CD14-positive monocyte (primary cell): ENCODE results near the gene RBMS3. TPM values are rescaled to one million over a fixed set of nuclear protein-coding genes. Genes with fewer than 3 reads are reported as not detected.

Source experiments
- DNase-seq, 3 donors: peaks; one replicate each; pipeline ENCODE4 v3.0.0-alpha.2; 2011 to 2022
- H2AFZ ChIP-seq: 2 replicates; pipeline ENCODE4 v1.6.0; 2012; ENCODE audit warnings: mild to moderate bottlenecking, low read depth, low read length, inconsistent platforms; ENCODE audit not compliant: insufficient read depth, poor library complexity, severe bottlenecking
- H3K27ac ChIP-seq, 2 donors: 1 replicate in 1 of 2; 2 replicates in 1 of 2; pipeline ENCODE4 v1.5.1; 2012 to 2013; ENCODE audit warnings: low read length in 2 of 2, control low read depth in 1 of 2, inconsistent platforms in 1 of 2, low read depth in 1 of 2, mild to moderate bottlenecking in 1 of 2
- H3K27me3 ChIP-seq, 2 donors: one replicate each; pipeline versions ENCODE4 v1.6.0 to v1.6.1; 2011 to 2013; ENCODE audit warnings: low read length in 2 of 2; ENCODE audit not compliant: control insufficient read depth in 2 of 2, insufficient read depth in 2 of 2
- H3K36me3 ChIP-seq, 2 donors: replicated peaks in 1 of 2; 1 replicate in 1 of 2; 2 replicates in 1 of 2; pipeline versions ENCODE4 v1.5.1 to v1.6.1; 2012 to 2013; ENCODE audit warnings: low read length in 2 of 2, control low read depth in 1 of 2, inconsistent platforms in 1 of 2, mild to moderate bottlenecking in 1 of 2; ENCODE audit not compliant: insufficient read depth in 2 of 2, control insufficient read depth in 1 of 2
- H3K4me1 ChIP-seq, 2 donors: 1 replicate in 1 of 2; 2 replicates in 1 of 2; pipeline versions ENCODE4 v1.5.1 to v1.6.1; 2012 to 2013; ENCODE audit warnings: low read length in 2 of 2, control low read depth in 1 of 2, inconsistent platforms in 1 of 2, mild to moderate bottlenecking in 1 of 2, moderate library complexity in 1 of 2; ENCODE audit not compliant: insufficient read depth in 2 of 2, control insufficient read depth in 1 of 2
- H3K4me2 ChIP-seq: replicated peaks from 2 replicates; pipeline ENCODE3; 2012; ENCODE audit warnings: low read length, moderate library complexity, mild to moderate bottlenecking; ENCODE audit not compliant: poor library complexity, severe bottlenecking; ENCODE audit errors: extremely low read depth
- H3K4me3 ChIP-seq, 3 experiments: fragments of 200-600 bp in 1 of 3; sonication (generic) in 1 of 3; replicated peaks in 1 of 3; 1 replicate in 2 of 3; 2 replicates in 1 of 3; pipeline ENCODE4 v1.5.1; 2011 to 2013; ENCODE audit warnings: low read length in 3 of 3, mild to moderate bottlenecking in 3 of 3, control low read depth in 2 of 3, low read depth in 2 of 3, inconsistent platforms in 1 of 3, moderate library complexity in 1 of 3
- H3K79me2 ChIP-seq: 2 replicates; pipeline ENCODE4 v1.6.0; 2012; ENCODE audit warnings: mild to moderate bottlenecking, control low read depth, inconsistent platforms, low read length, moderate library complexity; ENCODE audit not compliant: insufficient read depth
- H3K9ac ChIP-seq: 2 replicates; pipeline ENCODE4 v1.6.0; 2017; ENCODE audit warnings: low read length, mild to moderate bottlenecking; ENCODE audit not compliant: insufficient read depth, poor library complexity, severe bottlenecking
- H3K9me3 ChIP-seq, 2 donors: replicated peaks in 1 of 2; 1 replicate in 1 of 2; 2 replicates in 1 of 2; pipeline versions ENCODE4 v1.5.1 to v1.6.1; 2012 to 2013; ENCODE audit warnings: low read length in 2 of 2, control low read depth in 1 of 2; ENCODE audit not compliant: control insufficient read depth in 1 of 2, insufficient read depth in 1 of 2
- H4K20me1 ChIP-seq: 2 replicates; pipeline ENCODE4 v1.6.0; 2012; ENCODE audit warnings: mild to moderate bottlenecking, low read length, control low read depth, moderate library complexity; ENCODE audit not compliant: insufficient read depth
- H3K27ac Mint-ChIP-seq, 7 donors: one replicate each; pipeline ENCODE4 v1.8.0; 2020; ENCODE audit warnings: mild to moderate bottlenecking in 7 of 7, mixed read lengths in 7 of 7, moderate library complexity in 6 of 7, inconsistent platforms in 2 of 7
- H3K27me3 Mint-ChIP-seq, 3 donors: one replicate each; pipeline ENCODE4 v1.8.0; 2021 to 2022; ENCODE audit warnings: low read depth in 3 of 3, mild to moderate bottlenecking in 3 of 3, mixed read lengths in 3 of 3, moderate library complexity in 3 of 3, inconsistent platforms in 1 of 3
- H3K36me3 Mint-ChIP-seq, 2 donors: one replicate each; pipeline ENCODE4 v1.8.0; 2020; ENCODE audit warnings: mixed read lengths in 2 of 2, inconsistent platforms in 1 of 2, mild to moderate bottlenecking in 1 of 2
- H3K4me1 Mint-ChIP-seq: one replicate; pipeline ENCODE4 v1.8.0; 2020; ENCODE audit warnings: mild to moderate bottlenecking, mixed read lengths
- H3K4me3 Mint-ChIP-seq, 2 donors: one replicate each; pipeline ENCODE4 v1.8.0; 2020; ENCODE audit warnings: mild to moderate bottlenecking in 2 of 2, mixed read lengths in 2 of 2, moderate library complexity in 1 of 2
- H3K9me3 Mint-ChIP-seq, 7 donors: one replicate each; pipeline ENCODE4 v1.8.0; 2020 to 2022; ENCODE audit warnings: mixed read lengths in 7 of 7, mild to moderate bottlenecking in 6 of 7, moderate library complexity in 6 of 7, inconsistent platforms in 2 of 7
- WGBS: methylation state at CpG from one replicate; pipeline ENCODE4 v1.1.5; 2013; ENCODE audit warnings: missing lambda C conversion rate; ENCODE audit not compliant: insufficient coverage; 5-methylcytosine and 5-hydroxymethylcytosine counted together
- intact Hi-C, 2 donors: fragments of 100-400 bp; cut with micrococcal nuclease; formaldehyde crosslinking; loops; one replicate each; pipeline versions ENCODE4 v1.15.0 to v1.15.1; 2023
- polyA plus RNA-seq, 3 donors: library from polyadenylated mRNA; depleted of rRNA in 1 of 3; unstranded in 2 of 3; stranded (reverse) in 1 of 3; fragments of 300-500 nt in 2 of 3; fragments of >200 nt in 1 of 3; fragmentation: Illumina TruSeq in 2 of 3; gene quantifications; 1 replicate in 2 of 3; 2 replicates in 1 of 3; pipeline ENCODE4 v1.2.3, GENCODE V29; 2012 to 2021
- TF ChIP-seq, protein P1 (sequence below): fragments of 200-600 bp; IDR thresholded peaks from one replicate; pipeline ENCODE4 v1.8.0; 2022; ENCODE audit warnings: antibody characterized with exemption, mild to moderate bottlenecking

Gene RBMS3
- polyA plus RNA-seq, 3 donors = not detected

DNA sequence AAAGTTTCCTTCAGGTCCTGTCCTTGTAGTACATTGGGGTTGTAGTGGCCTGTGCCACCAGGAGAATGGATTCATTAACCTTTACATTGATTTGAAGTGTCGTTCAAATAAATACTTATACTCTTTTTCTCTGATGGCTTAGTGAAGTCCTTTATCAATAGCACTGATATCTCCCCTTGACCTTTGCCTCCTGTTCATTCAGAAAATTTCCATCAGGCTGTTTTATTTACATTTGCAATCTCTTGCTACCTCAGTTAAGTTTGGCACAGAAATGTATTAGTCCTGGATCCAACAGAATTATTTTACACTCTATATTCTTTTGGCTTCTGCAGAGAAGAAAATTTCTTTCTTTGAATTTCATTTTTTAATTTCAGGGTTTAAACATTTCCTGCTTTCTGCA lies 497.0 kb downstream of the RBMS3 start:
- no peak overlapping the region for H3K27ac Mint-ChIP-seq
- no CpG with 5 or more reads among the region's 1 CpG for WGBS
- Histone ChIP-seq H2AFZ (no peak overlapping the region), H3K79me2 (no peaks in the 10 kb centered on the region), H3K4me2 (no peak overlapping the region), H3K9me3 (peaks cover 10 to 12% of the 10 kb centered on the region in 2 donors), H3K27ac (no peak overlapping the region), H3K27me3 (peaks cover 0 to 10% of the 10 kb centered on the region in 2 donors), H3K4me1 (no peaks in the 10 kb centered on the region), H3K4me3 (no peak overlapping the region), H3K9ac (no peak overlapping the region), H4K20me1 (no peaks in the 10 kb centered on the region), H3K36me3 (no peaks in the 10 kb centered on the region)
- peaks cover 4% of the 10 kb centered on the region for H3K4me1 Mint-ChIP-seq
- H3K4me3 Mint-ChIP-seq = no peak overlapping the region
- TF ChIP-seq, protein P1, sequence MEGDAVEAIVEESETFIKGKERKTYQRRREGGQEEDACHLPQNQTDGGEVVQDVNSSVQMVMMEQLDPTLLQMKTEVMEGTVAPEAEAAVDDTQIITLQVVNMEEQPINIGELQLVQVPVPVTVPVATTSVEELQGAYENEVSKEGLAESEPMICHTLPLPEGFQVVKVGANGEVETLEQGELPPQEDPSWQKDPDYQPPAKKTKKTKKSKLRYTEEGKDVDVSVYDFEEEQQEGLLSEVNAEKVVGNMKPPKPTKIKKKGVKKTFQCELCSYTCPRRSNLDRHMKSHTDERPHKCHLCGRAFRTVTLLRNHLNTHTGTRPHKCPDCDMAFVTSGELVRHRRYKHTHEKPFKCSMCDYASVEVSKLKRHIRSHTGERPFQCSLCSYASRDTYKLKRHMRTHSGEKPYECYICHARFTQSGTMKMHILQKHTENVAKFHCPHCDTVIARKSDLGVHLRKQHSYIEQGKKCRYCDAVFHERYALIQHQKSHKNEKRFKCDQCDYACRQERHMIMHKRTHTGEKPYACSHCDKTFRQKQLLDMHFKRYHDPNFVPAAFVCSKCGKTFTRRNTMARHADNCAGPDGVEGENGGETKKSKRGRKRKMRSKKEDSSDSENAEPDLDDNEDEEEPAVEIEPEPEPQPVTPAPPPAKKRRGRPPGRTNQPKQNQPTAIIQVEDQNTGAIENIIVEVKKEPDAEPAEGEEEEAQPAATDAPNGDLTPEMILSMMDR = no peak
- H3K36me3 Mint-ChIP-seq = no peaks in the 10 kb centered on the region
- intact Hi-C loops = no loop called here
- H3K9me3 Mint-ChIP-seq = peaks cover 9 to 13% (median 11%) of the 10 kb centered on the region in 7 donors
- peaks cover 5 to 16% (median 7%) of the 10 kb centered on the region in 3 donors for H3K27me3 Mint-ChIP-seq
- DNase-seq = no peak

DNA sequence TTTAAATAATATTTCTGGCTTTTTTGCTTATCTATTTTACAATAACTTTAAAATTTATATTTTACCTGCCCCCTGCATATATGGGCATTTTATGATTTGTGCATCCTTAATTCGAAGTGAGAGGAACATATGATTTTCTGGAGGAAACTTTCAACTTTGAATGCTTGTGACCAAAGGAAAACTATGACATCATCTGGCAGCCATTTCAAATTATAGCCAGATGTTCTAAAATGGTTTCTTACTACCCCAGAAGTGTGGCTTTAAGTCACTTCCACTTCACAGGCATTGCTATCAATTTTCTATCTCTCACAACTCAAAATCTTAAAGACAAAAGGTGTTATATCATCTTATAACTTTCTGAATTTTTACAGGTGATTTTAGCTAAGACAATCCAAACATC lies 508.8 kb downstream of the RBMS3 start:
- H3K4me3 Mint-ChIP-seq = no peak overlapping the region
- peaks cover 0 to 7% (median 3%) of the 10 kb centered on the region in 7 donors for H3K9me3 Mint-ChIP-seq
- no peaks in the 10 kb centered on the region for H3K9me3 ChIP-seq
- H4K20me1 ChIP-seq = no peaks in the 10 kb centered on the region
- H3K4me2 ChIP-seq = no peak overlapping the region
- H3K4me1 Mint-ChIP-seq = no peaks in the 10 kb centered on the region
- no peak overlapping the region for H3K27ac ChIP-seq
- no peak overlapping the region for H3K9ac ChIP-seq
- no peak overlapping the region for H3K4me3 ChIP-seq
- TF ChIP-seq, protein P1 = no peak
- WGBS = no CpG with 5 or more reads among the region's 1 CpG
- no peaks in the 10 kb centered on the region for H3K36me3 ChIP-seq
- H3K4me1 ChIP-seq = no peaks in the 10 kb centered on the region
- H2AFZ ChIP-seq = no peak overlapping the region
- peaks cover 1 to 3% (median 3%) of the 10 kb centered on the region in 3 donors for H3K27me3 Mint-ChIP-seq
- intact Hi-C loops = no loop called here
- no peak for DNase-seq
- no peaks in the 10 kb centered on the region for H3K36me3 Mint-ChIP-seq
- H3K27me3 ChIP-seq = no peaks in the 10 kb centered on the region
- H3K27ac Mint-ChIP-seq = no peak overlapping the region
- H3K79me2 ChIP-seq = no peaks in the 10 kb centered on the region
